Vagina (tissue), 2 donors: ENCODE measurements around the gene DCST2.

Source experiments
- POLR2A ChIP-seq, 2 donors: fragments of 450-650 bp; IDR thresholded peaks; one replicate each; pipeline ENCODE4 v1.6.1; 2017; ENCODE audit warnings: antibody characterized with exemption in 2 of 2, mild to moderate bottlenecking in 2 of 2, moderate library complexity in 2 of 2
- POLR2AphosphoS5 ChIP-seq, 2 donors: sonication (generic); formaldehyde crosslinking; IDR thresholded peaks; one replicate each; pipeline ENCODE4 v1.9.0; 2017; ENCODE audit warnings: antibody characterized with exemption in 2 of 2, mild to moderate bottlenecking in 2 of 2, low read depth in 1 of 2; ENCODE audit not compliant: insufficient read depth in 1 of 2
- TF ChIP-seq, protein P1 (sequence below), 3 experiments: fragments of 450-650 bp in 2 of 3; fragments of 200-600 bp in 1 of 3; sonication (generic) in 1 of 3; IDR thresholded peaks; one replicate each; pipeline ENCODE4 v1.5.1; 2017 to 2019; ENCODE audit warnings: antibody characterized with exemption in 3 of 3, mild to moderate bottlenecking in 2 of 3, moderate library complexity in 2 of 3

DNA sequence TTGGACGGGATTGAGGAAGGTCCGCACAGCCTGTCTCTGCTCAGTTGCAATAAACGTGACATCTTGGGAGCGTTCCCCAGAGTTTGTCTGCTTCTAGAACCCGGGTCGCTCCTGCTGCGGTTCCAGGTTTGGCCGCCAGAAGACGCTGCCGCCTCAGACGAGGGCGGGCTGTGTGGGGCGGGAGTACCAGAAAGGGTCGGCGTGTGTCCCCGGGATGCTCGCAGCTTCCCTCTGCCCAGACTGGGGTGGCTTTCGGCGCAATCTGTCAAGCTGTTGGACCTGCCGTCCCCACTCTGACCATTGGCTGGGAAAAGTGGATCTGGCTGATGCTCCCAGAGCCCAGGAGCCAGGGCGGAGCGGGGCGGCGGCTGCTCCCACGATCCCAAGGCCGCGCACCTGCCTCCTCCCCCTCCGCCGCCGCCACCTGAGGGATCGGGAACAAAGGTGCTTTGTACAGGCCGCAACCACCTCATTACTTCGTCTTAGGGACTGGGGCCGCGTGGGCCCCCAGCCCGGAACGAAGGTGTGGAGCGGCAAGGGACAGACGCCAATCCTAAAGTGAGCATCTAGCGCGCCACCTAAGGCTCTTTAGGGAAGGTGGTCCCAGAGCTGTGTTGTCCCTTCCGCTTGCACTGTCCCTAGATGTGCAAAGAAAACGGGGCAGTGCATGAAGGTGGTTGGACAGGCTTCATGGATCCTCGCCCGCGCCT lies 29.3 kb upstream of the DCST2 start:
- TF ChIP-seq POLR2A (IDR thresholded peaks at IDR 0.05) (no peak), POLR2AphosphoS5 (IDR thresholded peaks at IDR 0.05; ENCODE audit: insufficient read depth in 1 of 2, low read depth in 1 of 2) (no peak)
- TF ChIP-seq, protein P1, sequence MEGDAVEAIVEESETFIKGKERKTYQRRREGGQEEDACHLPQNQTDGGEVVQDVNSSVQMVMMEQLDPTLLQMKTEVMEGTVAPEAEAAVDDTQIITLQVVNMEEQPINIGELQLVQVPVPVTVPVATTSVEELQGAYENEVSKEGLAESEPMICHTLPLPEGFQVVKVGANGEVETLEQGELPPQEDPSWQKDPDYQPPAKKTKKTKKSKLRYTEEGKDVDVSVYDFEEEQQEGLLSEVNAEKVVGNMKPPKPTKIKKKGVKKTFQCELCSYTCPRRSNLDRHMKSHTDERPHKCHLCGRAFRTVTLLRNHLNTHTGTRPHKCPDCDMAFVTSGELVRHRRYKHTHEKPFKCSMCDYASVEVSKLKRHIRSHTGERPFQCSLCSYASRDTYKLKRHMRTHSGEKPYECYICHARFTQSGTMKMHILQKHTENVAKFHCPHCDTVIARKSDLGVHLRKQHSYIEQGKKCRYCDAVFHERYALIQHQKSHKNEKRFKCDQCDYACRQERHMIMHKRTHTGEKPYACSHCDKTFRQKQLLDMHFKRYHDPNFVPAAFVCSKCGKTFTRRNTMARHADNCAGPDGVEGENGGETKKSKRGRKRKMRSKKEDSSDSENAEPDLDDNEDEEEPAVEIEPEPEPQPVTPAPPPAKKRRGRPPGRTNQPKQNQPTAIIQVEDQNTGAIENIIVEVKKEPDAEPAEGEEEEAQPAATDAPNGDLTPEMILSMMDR (IDR thresholded peaks at IDR 0.05): peak; percentile 52 to 73 (median 58)
